PC-3 (cell line): Measurements from ENCODE around the gene GLB1L3. TPM values are rescaled to one million over a fixed set of nuclear protein-coding genes. Genes with fewer than 3 reads are reported as not detected.
A peak's percentile ranks its signal among the peaks of the same experiment; 100 is the strongest.

Experiments used
- ATAC-seq: fragments of 200-7000 bp; cut with Tn5 transposase; 2 replicates; pipeline ENCODE4 v1.9.1; 2020; ENCODE audit warnings: mild to moderate bottlenecking, moderate library complexity
- BruUV-seq: library from RNA; stranded (reverse); fragments of 400-500 nt; replicated peaks from 2 replicates; lab custom pipeline; 2021; lab: Mats Ljungman, UMichigan
- CTCF ChIA-PET: fragments of 300-600 bp; sonication (Branson Sonifier 250); formaldehyde crosslinking; loops from one replicate; lab custom pipeline; 2022; ENCODE audit warnings: antibody characterized with exemption; lab: Charles Lee
- POLR2A ChIA-PET: fragments of 300-600 bp; sonication (Branson Sonifier 250); formaldehyde crosslinking; loops from one replicate; lab custom pipeline; 2022; ENCODE audit warnings: antibody characterized with exemption; ENCODE audit not compliant: unreplicated experiment; lab: Charles Lee
- DNase-seq: peaks from one replicate; pipeline ENCODE4 v3.0.0-alpha.2; 2015
- H2AFZ ChIP-seq: fragments of 300-600 bp; sonication (generic); 2 replicates; pipeline ENCODE4 v1.6.0; 2016; ENCODE audit warnings: antibody characterized with exemption, low read length
- H3F3A ChIP-seq: fragments of 300-600 bp; sonication (generic); one replicate; pipeline ENCODE4 v1.6.0; 2017; ENCODE audit warnings: antibody characterized with exemption, low read length, control low read depth, mild to moderate bottlenecking; ENCODE audit not compliant: unreplicated experiment
- H3K27ac ChIP-seq: fragments of 300-600 bp; sonication (generic); 2 replicates; pipeline ENCODE4 v1.5.1; 2016; ENCODE audit warnings: mild to moderate bottlenecking, low read length
- H3K27me3 ChIP-seq: fragments of 300-600 bp; sonication (generic); 2 replicates; pipeline ENCODE4 v1.6.1; 2016; ENCODE audit warnings: low read length, mixed read lengths
- H3K36me3 ChIP-seq: fragments of 300-600 bp; sonication (generic); 2 replicates; pipeline ENCODE4 v1.6.1; 2016; ENCODE audit warnings: low read depth, mixed run types, low read length, mixed read lengths
- H3K4me1 ChIP-seq: fragments of 300-600 bp; sonication (generic); 2 replicates; pipeline ENCODE4 v1.5.1; 2016; ENCODE audit warnings: low read length; ENCODE audit not compliant: insufficient read depth
- H3K4me2 ChIP-seq: fragments of 300-600 bp; sonication (generic); 2 replicates; pipeline ENCODE4 v1.6.0; 2016; ENCODE audit warnings: low read length
- H3K4me3 ChIP-seq: fragments of 300-600 bp; sonication (generic); 2 replicates; pipeline ENCODE4 v1.5.1; 2016; ENCODE audit warnings: mild to moderate bottlenecking, low read length, mixed read lengths
- H3K79me2 ChIP-seq: fragments of 300-600 bp; sonication (generic); 2 replicates; pipeline ENCODE4 v1.6.1; 2017; ENCODE audit warnings: low read length, mixed read lengths
- H3K9ac ChIP-seq: fragments of 300-600 bp; sonication (generic); 2 replicates; pipeline ENCODE4 v1.6.0; 2016; ENCODE audit warnings: mild to moderate bottlenecking, low read length
- H3K9me2 ChIP-seq: fragments of 300-600 bp; sonication (generic); replicated peaks from 2 replicates; pipeline ENCODE4 v1.6.1; 2016; ENCODE audit warnings: mixed run types, low read length, mixed read lengths
- H3K9me3 ChIP-seq: fragments of 300-600 bp; sonication (generic); 2 replicates; pipeline ENCODE4 v1.6.1; 2016; ENCODE audit warnings: low read length, mixed read lengths
- H4K20me1 ChIP-seq: fragments of 300-600 bp; sonication (generic); 2 replicates; pipeline ENCODE4 v1.6.1; 2016; ENCODE audit warnings: low read length, mixed read lengths
- CTCF ChIP-seq: fragments of 300-600 bp; sonication (generic); conservative IDR thresholded peaks from 2 replicates; pipeline ENCODE4 v1.5.1; 2017; ENCODE audit warnings: antibody characterized with exemption, low read depth, mild to moderate bottlenecking, low read length
- EZH2 ChIP-seq: fragments of 300-600 bp; sonication (generic); IDR thresholded peaks from one replicate; pipeline ENCODE4 v1.6.1; 2017; ENCODE audit warnings: antibody characterized with exemption, mild to moderate bottlenecking, low read length; ENCODE audit not compliant: unreplicated experiment
- EZH2phosphoT487 ChIP-seq: fragments of 300-600 bp; sonication (generic); IDR thresholded peaks from 2 replicates; pipeline ENCODE4 v1.6.1; 2018; ENCODE audit warnings: mild to moderate bottlenecking, antibody characterized with exemption, low read length, borderline replicate concordance
- intact Hi-C: fragments of 100-400 bp; cut with micrococcal nuclease; formaldehyde crosslinking; loops from 2 replicates; pipeline ENCODE4 v1.9.0; 2023
- total RNA-seq: library from RNA; depleted of rRNA; stranded (reverse); fragments of >200 nt; gene quantifications from 2 replicates; pipeline ENCODE4 v1.2.3, GENCODE V29; 2014

GLB1L3 gene
- total RNA-seq, 1 experiment from 2014 or later = not detected

GRCh38 chr11:134358856-134359490 is 82.8 kb downstream of the GLB1L3 start:
- ATAC-seq (no peak), DNase-seq (no peak)
- H3K4me1 ChIP-seq = no peaks in the 10 kb centered on the region
- no peak overlapping the region for H2AFZ ChIP-seq
- H4K20me1 ChIP-seq = no peaks in the 10 kb centered on the region
- no peaks in the 10 kb centered on the region for H3K79me2 ChIP-seq
- no peak overlapping the region for H3K4me3 ChIP-seq
- ChIA-PET CTCF (no interaction called here), POLR2A (no interaction called here)
- no TSS peak for BruUV-seq
- no peaks in the 10 kb centered on the region for H3F3A ChIP-seq
- H3K4me2 ChIP-seq = no peak overlapping the region
- no peaks in the 10 kb centered on the region for H3K9me3 ChIP-seq
- TF ChIP-seq EZH2 = no peak
- H3K36me3 ChIP-seq = no peaks in the 10 kb centered on the region
- H3K27ac ChIP-seq = no peak overlapping the region
- no peak overlapping the region for H3K9ac ChIP-seq
- no peaks in the 10 kb centered on the region for H3K9me2 ChIP-seq
- peaks cover 7% of the 10 kb centered on the region for H3K27me3 ChIP-seq
- intact Hi-C loops = no loop called here

DNA sequence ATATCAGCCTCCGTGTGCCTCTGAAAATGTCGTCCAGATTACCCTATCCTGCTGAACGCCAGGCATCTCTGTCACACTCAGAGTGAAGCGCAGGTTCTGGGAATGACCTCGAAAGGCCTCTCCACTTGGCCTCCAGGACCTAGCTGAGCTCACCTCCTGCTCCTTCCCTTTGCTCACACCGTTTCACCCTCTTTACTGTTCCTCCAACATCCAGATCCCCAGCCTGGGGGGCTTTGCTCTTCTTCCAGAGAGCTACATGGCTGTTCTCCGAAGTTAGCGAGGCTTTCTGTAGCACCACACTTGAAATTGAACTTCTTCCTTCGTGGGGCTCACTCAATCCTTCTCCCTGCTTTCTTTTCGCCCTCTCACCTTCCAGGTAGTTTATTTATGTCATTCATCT is 83.5 kb downstream of the GLB1L3 start:
- no peak overlapping the region for H3K27ac ChIP-seq
- POLR2A ChIA-PET = no interaction called here
- no peaks in the 10 kb centered on the region for H3K9me2 ChIP-seq
- H3K4me1 ChIP-seq = no peaks in the 10 kb centered on the region
- no peaks in the 10 kb centered on the region for H3K36me3 ChIP-seq
- no peak overlapping the region for H3K4me2 ChIP-seq
- peaks cover 6% of the 10 kb centered on the region; the same call in 1 of the 2 replicates for H3K27me3 ChIP-seq
- no peak overlapping the region for H3K4me3 ChIP-seq
- H3F3A ChIP-seq = no peaks in the 10 kb centered on the region
- H2AFZ ChIP-seq = peak overlapping the region; percentile 59
- BruUV-seq = no TSS peak
- no peaks in the 10 kb centered on the region for H3K9me3 ChIP-seq
- CTCF ChIA-PET = interaction anchor here (0.6 kb wide), 1 partner anchor 151 kb away, joined by 3 read pairs; no protein-coding TSS in a partner anchor
- ATAC-seq = no peak
- TF ChIP-seq CTCF = no peak
- TF ChIP-seq EZH2phosphoT487 = no peak
- no peaks in the 10 kb centered on the region for H4K20me1 ChIP-seq
- DNase-seq = no peak
- H3K9ac ChIP-seq = no peak overlapping the region
- intact Hi-C loops = no loop called here
- H3K79me2 ChIP-seq = no peaks in the 10 kb centered on the region

DNA sequence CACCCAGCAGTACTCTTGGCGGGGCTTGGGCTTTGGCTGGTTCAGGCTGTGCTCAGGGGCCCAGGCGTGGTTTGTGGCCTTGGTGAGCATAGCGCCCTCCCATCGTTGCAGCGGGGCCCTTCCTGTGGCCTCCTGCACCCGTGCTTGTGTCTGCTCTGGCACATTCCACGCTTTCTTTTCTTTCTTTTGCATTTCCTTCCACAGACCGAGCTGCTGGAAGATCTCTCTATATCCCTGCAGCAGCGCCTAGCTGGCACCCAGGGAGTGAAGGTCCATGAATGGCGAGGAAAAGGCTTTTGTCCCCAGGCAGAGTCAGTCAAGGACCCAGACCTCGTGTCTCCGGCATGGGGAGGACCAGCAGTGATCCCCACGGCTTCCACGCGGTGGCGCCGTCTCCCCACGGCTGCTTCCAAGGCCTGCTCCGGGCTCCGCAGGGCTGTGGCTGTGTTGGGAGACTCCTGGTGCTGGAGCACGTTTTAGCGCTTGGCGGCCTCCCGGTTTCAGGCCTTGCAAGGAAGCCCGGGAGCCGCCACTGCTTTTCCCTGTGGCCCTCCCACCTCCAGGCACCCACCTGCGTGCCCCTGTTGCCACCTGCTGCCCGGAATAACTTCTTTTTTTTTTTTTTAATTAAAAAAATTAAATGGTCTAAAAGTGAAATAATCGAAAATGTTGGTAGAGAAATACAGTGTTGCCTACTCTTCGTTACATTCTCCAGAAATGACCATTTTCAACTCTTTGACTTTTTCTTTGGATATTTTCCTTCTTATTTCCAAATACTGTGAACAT is 84.1 kb downstream of the GLB1L3 start:
- Histone ChIP-seq H4K20me1 (no peaks in the 10 kb centered on the region), H3K4me3 (no peak overlapping the region), H3K9ac (no peak overlapping the region), H3K36me3 (no peaks in the 10 kb centered on the region), H2AFZ (peak overlapping the region; percentile 59), H3K27me3 (peaks cover 6% of the 10 kb centered on the region; the same call in 1 of the 2 replicates), H3K79me2 (no peaks in the 10 kb centered on the region), H3K9me3 (no peaks in the 10 kb centered on the region), H3F3A (no peaks in the 10 kb centered on the region), H3K4me2 (no peak overlapping the region), H3K4me1 (no peaks in the 10 kb centered on the region), H3K9me2 (no peaks in the 10 kb centered on the region), H3K27ac (no peak overlapping the region)
- TF ChIP-seq CTCF (peak; percentile 90), EZH2phosphoT487 (no peak)
- intact Hi-C loops = no loop called here
- no TSS peak for BruUV-seq
- ChIA-PET CTCF (interaction anchor here (0.6 kb wide), 1 partner anchor 152 kb away, joined by 3 read pairs; no protein-coding TSS in a partner anchor), POLR2A (no interaction called here)
- DNase-seq (peak; percentile 83), ATAC-seq (peak; percentile 92)
